ENCODE data around the gene RGMA.

Gene RGMA

DNA sequence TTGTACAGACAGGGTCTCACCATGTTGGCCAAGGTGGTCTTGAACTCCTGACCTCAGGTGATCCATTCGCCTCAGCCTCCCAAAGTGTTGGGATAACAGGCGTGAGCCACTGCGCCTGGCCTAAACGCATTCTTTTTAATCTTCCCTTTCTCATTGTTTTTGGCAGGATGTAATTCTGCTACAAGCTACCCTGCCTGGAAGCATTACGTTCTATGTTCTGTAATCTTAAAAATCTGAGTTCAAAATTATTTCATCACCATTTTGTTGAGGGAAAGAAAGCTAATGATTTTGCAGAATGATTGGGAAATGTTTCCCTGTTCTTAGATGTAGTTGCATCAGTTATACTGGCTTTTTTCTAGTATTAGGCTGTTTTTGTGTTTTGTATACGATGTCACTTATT, 71.5 kb downstream of the RGMA start:
- Mint-ChIP-seq H3K9me3 (no peaks in the 10 kb centered on the region), H3K4me3 (no peak overlapping the region), H3K4me1 (peaks cover 25% of the 10 kb centered on the region), H3K27ac (no peak overlapping the region), H3K36me3 (peaks cover 83% of the 10 kb centered on the region), H3K27me3 (no peaks in the 10 kb centered on the region)
- no peak for ATAC-seq

DNA sequence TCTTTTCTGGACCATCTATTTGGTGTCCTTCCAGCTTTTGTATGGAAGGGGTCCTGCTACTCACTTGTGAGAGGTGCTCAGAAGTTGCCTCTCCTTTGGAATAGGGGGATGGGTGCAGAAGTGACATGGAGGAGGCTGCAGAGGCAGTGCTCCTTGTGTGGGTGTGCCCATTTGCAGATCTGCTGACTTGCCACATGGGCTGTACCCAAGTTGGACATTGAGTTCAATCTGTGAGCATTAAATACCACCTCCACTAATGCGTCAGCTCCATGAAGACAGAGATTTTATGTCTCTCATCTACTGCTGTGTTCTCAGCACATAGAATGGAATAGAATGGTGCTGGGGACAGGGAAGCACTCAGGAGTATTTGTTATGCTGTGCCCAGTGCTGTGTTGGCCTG, 76.2 kb downstream of the RGMA start:
- Mint-ChIP-seq H3K36me3 (peaks cover 70% of the 10 kb centered on the region), H3K4me1 (no peaks in the 10 kb centered on the region), H3K4me3 (no peak overlapping the region), H3K27me3 (no peaks in the 10 kb centered on the region), H3K27ac (no peak overlapping the region), H3K9me3 (no peaks in the 10 kb centered on the region)
- no peak for ATAC-seq

GRCh38 chr15:93007994-93008393, 81.0 kb downstream of the RGMA start:
- Mint-ChIP-seq H3K36me3 (peaks cover 80% of the 10 kb centered on the region), H3K27ac (peak overlapping the region; percentile 15), H3K4me3 (no peak overlapping the region), H3K9me3 (no peaks in the 10 kb centered on the region), H3K27me3 (no peaks in the 10 kb centered on the region), H3K4me1 (no peaks in the 10 kb centered on the region)
- no peak for ATAC-seq

GRCh38 chr15:93005133-93005532, 83.9 kb downstream of the RGMA start:
- peak overlapping the region; percentile 46 for H3K27ac Mint-ChIP-seq

GRCh38 chr15:93001881-93002280, 87.1 kb downstream of the RGMA start:
- H3K4me1 Mint-ChIP-seq = no peaks in the 10 kb centered on the region
- H3K36me3 Mint-ChIP-seq = peaks cover 90% of the 10 kb centered on the region
- H3K9me3 Mint-ChIP-seq = no peaks in the 10 kb centered on the region
- no peak overlapping the region for H3K4me3 Mint-ChIP-seq
- no peak for ATAC-seq
- no peaks in the 10 kb centered on the region for H3K27me3 Mint-ChIP-seq
- H3K27ac Mint-ChIP-seq = no peak overlapping the region

More at GRCh38 chr15:93005133-93005532, 83.9 kb downstream of the RGMA start:
- ATAC-seq = no peak
- no peaks in the 10 kb centered on the region for H3K9me3 Mint-ChIP-seq
- H3K27me3 Mint-ChIP-seq = no peaks in the 10 kb centered on the region
- peaks cover 79% of the 10 kb centered on the region for H3K36me3 Mint-ChIP-seq
- H3K4me1 Mint-ChIP-seq = no peaks in the 10 kb centered on the region
- H3K4me3 Mint-ChIP-seq = no peak overlapping the region

DNA sequence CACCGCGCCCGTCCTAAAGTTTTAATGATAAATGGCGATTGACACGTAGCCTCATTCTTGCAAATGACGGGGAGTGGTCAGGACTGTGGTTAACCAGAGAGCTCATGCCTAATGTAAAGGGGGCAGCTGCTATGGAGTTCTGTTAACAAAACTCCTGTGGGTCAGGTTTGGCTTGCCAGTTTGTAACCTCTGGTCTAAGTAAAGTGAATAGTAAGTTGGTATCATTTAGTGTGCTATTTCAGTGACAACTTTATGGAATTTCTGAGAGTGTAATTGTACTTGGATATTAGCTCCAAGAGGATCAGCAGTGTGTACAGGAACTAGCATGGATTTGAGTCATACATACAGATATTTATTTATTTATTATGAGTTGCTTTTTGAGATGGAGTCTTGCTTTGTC, 87.9 kb downstream of the RGMA start:
- Mint-ChIP-seq H3K9me3 (no peaks in the 10 kb centered on the region), H3K27ac (no peak overlapping the region), H3K27me3 (no peaks in the 10 kb centered on the region), H3K36me3 (peaks cover 90% of the 10 kb centered on the region), H3K4me1 (no peaks in the 10 kb centered on the region), H3K4me3 (no peak overlapping the region)
- no peak for ATAC-seq

- H3K36me3 Mint-ChIP-seq = peaks cover 86% of the 10 kb centered on the region
- H3K9me3 Mint-ChIP-seq = no peaks in the 10 kb centered on the region
- H3K4me3 Mint-ChIP-seq = no peak overlapping the region
- ATAC-seq = no peak
- H3K27ac Mint-ChIP-seq = no peak overlapping the region
- no peaks in the 10 kb centered on the region for H3K4me1 Mint-ChIP-seq
- H3K27me3 Mint-ChIP-seq = no peaks in the 10 kb centered on the region
Observed at GRCh38 chr15:92997821-92998220, 91.2 kb downstream of the RGMA start.

DNA sequence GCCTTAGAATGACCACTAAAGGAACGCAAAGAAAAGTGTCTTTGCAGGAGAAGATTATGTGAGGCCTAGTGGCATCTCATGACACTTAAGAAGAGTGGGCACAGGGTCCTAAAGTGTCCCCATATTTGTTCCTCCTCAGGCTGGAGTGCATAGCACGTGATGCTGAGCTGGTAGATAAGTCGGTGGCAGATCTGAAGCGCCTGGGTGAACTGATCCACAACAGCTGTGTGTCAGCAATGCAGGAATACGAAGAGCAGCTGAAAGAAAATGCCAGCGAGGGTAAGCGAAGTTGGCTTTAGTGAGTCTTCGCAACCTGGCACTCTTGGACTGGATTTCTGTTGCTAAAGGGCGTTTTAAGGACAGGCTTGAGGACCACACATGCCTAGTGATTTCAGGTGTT, 96.3 kb downstream of the RGMA start:
- Mint-ChIP-seq H3K4me1 (peaks cover 12% of the 10 kb centered on the region), H3K36me3 (peaks cover 80% of the 10 kb centered on the region), H3K9me3 (no peaks in the 10 kb centered on the region)

GRCh38 chr15:92990031-92990430, 99.0 kb downstream of the RGMA start:
- Mint-ChIP-seq H3K4me3 (no peak overlapping the region), H3K27me3 (no peaks in the 10 kb centered on the region), H3K36me3 (peaks cover 73% of the 10 kb centered on the region), H3K27ac (peak overlapping the region; percentile 53), H3K4me1 (peaks cover 16% of the 10 kb centered on the region), H3K9me3 (no peaks in the 10 kb centered on the region)
- ATAC-seq = no peak

More for the DNA sequence above, 96.3 kb downstream of the RGMA start:
- Mint-ChIP-seq H3K27ac (no peak overlapping the region), H3K27me3 (no peaks in the 10 kb centered on the region), H3K4me3 (no peak overlapping the region)
- no peak for ATAC-seq

DNA sequence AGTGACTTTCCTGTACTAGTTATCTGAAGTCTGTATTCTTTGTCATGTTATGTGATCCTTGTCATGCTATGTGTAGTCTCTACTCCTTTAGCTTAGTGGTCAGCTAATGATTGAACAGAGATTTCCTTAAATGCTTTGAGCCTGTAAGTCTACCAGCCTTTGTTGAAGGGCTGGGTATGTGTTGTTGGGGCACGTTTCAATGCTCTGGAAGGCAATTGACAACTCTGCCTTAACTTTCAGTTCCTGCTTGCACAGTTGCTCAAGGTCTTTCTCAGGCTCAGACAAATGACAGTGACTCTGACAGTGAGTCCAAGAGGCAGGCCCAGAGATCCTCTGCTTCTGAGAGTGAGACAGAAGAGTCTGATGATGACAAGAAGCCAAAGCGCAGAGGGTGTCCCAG, 99.5 kb downstream of the RGMA start:
- peaks cover 16% of the 10 kb centered on the region for H3K4me1 Mint-ChIP-seq
- H3K4me3 Mint-ChIP-seq = no peak overlapping the region
- peak; percentile 70 for ATAC-seq
- H3K9me3 Mint-ChIP-seq = no peaks in the 10 kb centered on the region
- no peaks in the 10 kb centered on the region for H3K27me3 Mint-ChIP-seq
- H3K27ac Mint-ChIP-seq = peak overlapping the region; percentile 53
- peaks cover 71% of the 10 kb centered on the region for H3K36me3 Mint-ChIP-seq
